ENCODE data around the gene TIAM1. TPM values are rescaled to one million over a fixed set of nuclear protein-coding genes. Genes with fewer than 3 reads are reported as not detected.
A peak's percentile ranks its signal among the peaks of the same experiment; 100 is the strongest.

Gene TIAM1
- total RNA-seq, 1 donor from 2014 or later, result 35.4 TPM

GRCh38 chr21:31201548-31201947 is 142.5 kb downstream of the TIAM1 start:
- DNase-seq (ENCODE audit: low spot score, unreplicated experiment), result no peak
- H3K9me3 Mint-ChIP-seq (ENCODE audit: low read depth), result no peaks in the 10 kb centered on the region
- peaks cover 4% of the 10 kb centered on the region for H3K36me3 Mint-ChIP-seq (ENCODE audit: insufficient read depth)
- no peak for TF ChIP-seq CTCF (IDR thresholded peaks at IDR 0.05; ENCODE audit: unreplicated experiment)
- H3K27ac Mint-ChIP-seq, result no peak overlapping the region
- H3K4me3 Mint-ChIP-seq (ENCODE audit: low read depth), result no peak overlapping the region
- no peaks in the 10 kb centered on the region for H3K27me3 Mint-ChIP-seq
- H3K4me1 Mint-ChIP-seq (ENCODE audit: low read depth), result peaks cover 4% of the 10 kb centered on the region

- Mint-ChIP-seq H3K4me1 (ENCODE audit: low read depth) (peaks cover 4% of the 10 kb centered on the region), H3K27me3 (no peaks in the 10 kb centered on the region), H3K4me3 (ENCODE audit: low read depth) (no peak overlapping the region), H3K9me3 (ENCODE audit: low read depth) (no peaks in the 10 kb centered on the region), H3K27ac (no peak overlapping the region), H3K36me3 (ENCODE audit: insufficient read depth) (peaks cover 4% of the 10 kb centered on the region)
- no peak for TF ChIP-seq CTCF (IDR thresholded peaks at IDR 0.05; ENCODE audit: unreplicated experiment)
- DNase-seq (ENCODE audit: low spot score, unreplicated experiment), result no peak
Measured at GRCh38 chr21:31201144-31201543, 142.9 kb downstream of the TIAM1 start.

- no peak overlapping the region for H3K4me3 Mint-ChIP-seq (ENCODE audit: low read depth)
- H3K27me3 Mint-ChIP-seq, result peaks cover 7% of the 10 kb centered on the region
- no peak for DNase-seq (ENCODE audit: low spot score, unreplicated experiment)
- no peaks in the 10 kb centered on the region for H3K9me3 Mint-ChIP-seq (ENCODE audit: low read depth)
- H3K4me1 Mint-ChIP-seq (ENCODE audit: low read depth), result peaks cover 23% of the 10 kb centered on the region
- no peak overlapping the region for H3K27ac Mint-ChIP-seq
- peaks cover 8% of the 10 kb centered on the region for H3K36me3 Mint-ChIP-seq (ENCODE audit: insufficient read depth)
- peak; percentile 79 for TF ChIP-seq CTCF (IDR thresholded peaks at IDR 0.05; ENCODE audit: unreplicated experiment)
Measured at GRCh38 chr21:31198575-31198974, 145.5 kb downstream of the TIAM1 start.

- H3K4me1 Mint-ChIP-seq (ENCODE audit: low read depth), result peaks cover 23% of the 10 kb centered on the region
- no peak for TF ChIP-seq CTCF (IDR thresholded peaks at IDR 0.05; ENCODE audit: unreplicated experiment)
- DNase-seq (ENCODE audit: low spot score, unreplicated experiment), result no peak
- H3K9me3 Mint-ChIP-seq (ENCODE audit: low read depth), result no peaks in the 10 kb centered on the region
- no peak overlapping the region for H3K27ac Mint-ChIP-seq
- no peak overlapping the region for H3K4me3 Mint-ChIP-seq (ENCODE audit: low read depth)
- peaks cover 16% of the 10 kb centered on the region for H3K27me3 Mint-ChIP-seq
- H3K36me3 Mint-ChIP-seq (ENCODE audit: insufficient read depth), result peaks cover 15% of the 10 kb centered on the region
Measured at GRCh38 chr21:31196724-31197123, 147.3 kb downstream of the TIAM1 start.

- no peaks in the 10 kb centered on the region for H3K9me3 Mint-ChIP-seq (ENCODE audit: low read depth)
- H3K4me3 Mint-ChIP-seq (ENCODE audit: low read depth), result no peak overlapping the region
- DNase-seq (ENCODE audit: low spot score, unreplicated experiment), result no peak
- peaks cover 18% of the 10 kb centered on the region for H3K36me3 Mint-ChIP-seq (ENCODE audit: insufficient read depth)
- H3K27ac Mint-ChIP-seq, result no peak overlapping the region
- TF ChIP-seq CTCF (IDR thresholded peaks at IDR 0.05; ENCODE audit: unreplicated experiment), result no peak
- peaks cover 20% of the 10 kb centered on the region for H3K27me3 Mint-ChIP-seq
- peaks cover 23% of the 10 kb centered on the region for H3K4me1 Mint-ChIP-seq (ENCODE audit: low read depth)
Measured at GRCh38 chr21:31195334-31196015, 148.6 kb downstream of the TIAM1 start.

All from progenitor cell of endocrine pancreas (in vitro differentiated cells).